D721Med (cell line): ENCODE measurements around the gene INO80.

Source experiments
- DNase-seq: peaks from one replicate; pipeline ENCODE4 v3.0.0; 2011; ENCODE audit warnings: low spot score; ENCODE audit not compliant: insufficient read length
- FAIRE-seq: peaks from 2 replicates; lab custom pipeline; 2011; peaks lifted over from hg19 to GRCh38; lab: Jason Lieb, UNC
- CTCF ChIP-seq: IDR thresholded peaks from 2 replicates; pipeline ENCODE4 v1.5.1; 2012; ENCODE audit warnings: mild to moderate bottlenecking, control low read depth; ENCODE audit not compliant: insufficient read depth; ENCODE audit errors: missing control alignments

The INO80 gene

GRCh38 chr15:40931300-40932142, 184.6 kb downstream of the INO80 start:
- no peak for TF ChIP-seq CTCF
- no peak for FAIRE-seq
- no peak for DNase-seq

- peak; percentile 51 for TF ChIP-seq CTCF
- FAIRE-seq (no peak), DNase-seq (peak; percentile 66)
These were observed 185.4 kb downstream of the INO80 start for GRCh38 chr15:40930430-40931299.

GRCh38 chr15:40929660-40930429, 186.2 kb downstream of the INO80 start:
- FAIRE-seq (no peak), DNase-seq (no peak)
- TF ChIP-seq CTCF: no peak
